Erythroblast (primary cell): ENCODE results near the gene HSCB.

Source experiments
- GATA1 ChIP-seq: IDR thresholded peaks from 2 replicates; pipeline ENCODE4 v1.6.1; 2011; ENCODE audit warnings: low read depth, mild to moderate bottlenecking, control low read depth, low read length, moderate library complexity
- POLR2A ChIP-seq: IDR thresholded peaks from 2 replicates; pipeline ENCODE4 v1.6.1; 2011; ENCODE audit warnings: mild to moderate bottlenecking, low read length

DNA sequence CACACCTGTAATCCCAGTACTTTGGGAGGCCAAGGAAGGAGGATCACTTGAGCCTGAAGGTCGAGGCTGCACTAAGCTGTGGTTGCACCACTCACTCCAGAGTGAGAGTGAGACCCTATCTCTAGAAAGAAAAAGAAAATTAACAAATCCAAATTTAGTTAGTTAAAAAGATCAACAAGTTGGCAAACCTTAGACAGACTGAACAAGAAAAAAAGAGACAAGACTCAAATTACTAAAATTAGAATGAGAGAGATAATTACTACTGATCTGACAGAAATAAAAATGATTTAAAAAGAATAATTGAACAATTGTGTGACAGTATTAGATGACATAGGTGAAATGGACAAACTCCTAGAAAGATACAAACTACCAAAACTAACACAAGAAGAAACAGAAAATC lies 13.8 kb upstream of the HSCB start:
- no peak for TF ChIP-seq POLR2A
- no peak for TF ChIP-seq GATA1
